HEK293T (cell line): ENCODE data around the gene SEC14L1.

Experiments used
- BHLHE40 ChIP-seq: fragments of 450-650 bp; IDR thresholded peaks from 2 replicates; pipeline ENCODE4 v1.6.1; 2016; ENCODE audit warnings: mild to moderate bottlenecking, moderate library complexity, borderline replicate concordance
- CTBP1 ChIP-seq: fragments of 450-650 bp; IDR thresholded peaks from 2 replicates; pipeline ENCODE4 v1.6.1; 2016; ENCODE audit warnings: borderline replicate concordance
- FOXA1 ChIP-seq: fragments of 450-650 bp; IDR thresholded peaks from 2 replicates; pipeline ENCODE4 v1.6.1; 2016; ENCODE audit warnings: mild to moderate bottlenecking
- FOXK2 ChIP-seq: fragments of 450-650 bp; IDR thresholded peaks from 2 replicates; pipeline ENCODE4 v1.6.1; 2016; ENCODE audit warnings: mild to moderate bottlenecking
- FOXM1 ChIP-seq: fragments of 450-650 bp; IDR thresholded peaks from 2 replicates; pipeline ENCODE4 v1.6.1; 2017; ENCODE audit warnings: mild to moderate bottlenecking, borderline replicate concordance
- HDGF ChIP-seq: fragments of 450-650 bp; IDR thresholded peaks from 2 replicates; pipeline ENCODE4 v1.6.1; 2017; ENCODE audit warnings: antibody characterized with exemption, borderline replicate concordance
- L3MBTL2 ChIP-seq: fragments of 450-650 bp; conservative IDR thresholded peaks from 2 replicates; pipeline ENCODE4 v1.6.1; 2016; ENCODE audit warnings: mild to moderate bottlenecking
- SP1 ChIP-seq: fragments of 450-650 bp; IDR thresholded peaks from 2 replicates; pipeline ENCODE4 v1.6.1; 2017
- SUZ12 ChIP-seq: fragments of 450-650 bp; IDR thresholded peaks from 2 replicates; pipeline ENCODE4 v1.6.1; 2016; ENCODE audit warnings: mild to moderate bottlenecking
- TARDBP ChIP-seq: fragments of 450-650 bp; IDR thresholded peaks from 2 replicates; pipeline ENCODE4 v1.6.1; 2016
- ZNF384 ChIP-seq: fragments of 450-650 bp; IDR thresholded peaks from 2 replicates; pipeline ENCODE4 v1.6.1; 2016

- TF ChIP-seq TARDBP (no peak), SUZ12 (no peak), SP1 (no peak), FOXM1 (no peak), FOXA1 (no peak), FOXK2 (no peak), L3MBTL2 (no peak), BHLHE40 (no peak), HDGF (no peak), CTBP1 (no peak), ZNF384 (no peak)
Observed at GRCh38 chr17:77133087-77133638, 7.6 kb upstream of the SEC14L1 start.
